Peyer's patch (tissue), 4 donors: ENCODE measurements around the gene TTLL8.

ENCODE experiments used
- POLR2A ChIP-seq, 2 donors: fragments of 450-650 bp; IDR thresholded peaks; one replicate each; pipeline ENCODE4 v1.5.1; 2017; ENCODE audit warnings: antibody characterized with exemption in 2 of 2, mild to moderate bottlenecking in 2 of 2, moderate library complexity in 2 of 2
- TF ChIP-seq, protein P1 (sequence below), 6 experiments: fragments of 450-650 bp in 4 of 6; fragments of 200-600 bp in 2 of 6; sonication (generic) in 1 of 6; IDR thresholded peaks; one replicate each; pipeline ENCODE4 v1.5.1; 2017 to 2019; ENCODE audit warnings: antibody characterized with exemption in 6 of 6, mild to moderate bottlenecking in 3 of 6, moderate library complexity in 1 of 6

- no peak for TF ChIP-seq POLR2A (IDR thresholded peaks at IDR 0.05)
- TF ChIP-seq, protein P1, sequence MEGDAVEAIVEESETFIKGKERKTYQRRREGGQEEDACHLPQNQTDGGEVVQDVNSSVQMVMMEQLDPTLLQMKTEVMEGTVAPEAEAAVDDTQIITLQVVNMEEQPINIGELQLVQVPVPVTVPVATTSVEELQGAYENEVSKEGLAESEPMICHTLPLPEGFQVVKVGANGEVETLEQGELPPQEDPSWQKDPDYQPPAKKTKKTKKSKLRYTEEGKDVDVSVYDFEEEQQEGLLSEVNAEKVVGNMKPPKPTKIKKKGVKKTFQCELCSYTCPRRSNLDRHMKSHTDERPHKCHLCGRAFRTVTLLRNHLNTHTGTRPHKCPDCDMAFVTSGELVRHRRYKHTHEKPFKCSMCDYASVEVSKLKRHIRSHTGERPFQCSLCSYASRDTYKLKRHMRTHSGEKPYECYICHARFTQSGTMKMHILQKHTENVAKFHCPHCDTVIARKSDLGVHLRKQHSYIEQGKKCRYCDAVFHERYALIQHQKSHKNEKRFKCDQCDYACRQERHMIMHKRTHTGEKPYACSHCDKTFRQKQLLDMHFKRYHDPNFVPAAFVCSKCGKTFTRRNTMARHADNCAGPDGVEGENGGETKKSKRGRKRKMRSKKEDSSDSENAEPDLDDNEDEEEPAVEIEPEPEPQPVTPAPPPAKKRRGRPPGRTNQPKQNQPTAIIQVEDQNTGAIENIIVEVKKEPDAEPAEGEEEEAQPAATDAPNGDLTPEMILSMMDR (IDR thresholded peaks at IDR 0.05): no peak
Measured at GRCh38 chr22:50040717-50041116, 17.4 kb downstream of the TTLL8 start.
